Astrocyte (in vitro differentiated cells and primary cell): ENCODE data around the gene IGFBP5. TPM values are rescaled to one million over a fixed set of nuclear protein-coding genes. Genes with fewer than 3 reads are reported as not detected.

Source experiments
- DNase-seq: peaks from one replicate; pipeline ENCODE4 v3.0.0-alpha.2; 2010; ENCODE audit warnings: low read depth
- FAIRE-seq: peaks from 2 replicates; lab custom pipeline; 2011; peaks lifted over from hg19 to GRCh38; lab: Jason Lieb, UNC
- H2AFZ ChIP-seq: 2 replicates; pipeline ENCODE4 v1.6.0; 2012; ENCODE audit warnings: low read depth, low read length, inconsistent platforms
- H3K27ac ChIP-seq: 2 replicates; pipeline ENCODE4 v1.5.1; 2011; ENCODE audit warnings: low read depth, low read length, inconsistent platforms
- H3K27me3 ChIP-seq: 2 replicates; pipeline ENCODE4 v1.6.0; 2011; ENCODE audit warnings: low read length, inconsistent platforms; ENCODE audit not compliant: insufficient read depth
- H3K36me3 ChIP-seq: 2 replicates; pipeline ENCODE4 v1.5.1; 2011; ENCODE audit warnings: low read length, inconsistent platforms; ENCODE audit not compliant: insufficient read depth
- H3K4me1 ChIP-seq: 2 replicates; pipeline ENCODE4 v1.5.1; 2011; ENCODE audit warnings: low read length, inconsistent platforms; ENCODE audit not compliant: insufficient read depth
- H3K4me2 ChIP-seq: 2 replicates; pipeline ENCODE4 v1.6.0; 2012; ENCODE audit warnings: low read length, inconsistent platforms
- H3K4me3 ChIP-seq: 2 replicates; pipeline ENCODE4 v1.5.1; 2011; ENCODE audit warnings: low read depth, mild to moderate bottlenecking, low read length, inconsistent platforms; ENCODE audit not compliant: insufficient read depth
- H3K79me2 ChIP-seq: 2 replicates; pipeline ENCODE4 v1.6.0; 2012; ENCODE audit warnings: mild to moderate bottlenecking, low read length, inconsistent platforms; ENCODE audit not compliant: insufficient read depth
- H3K9ac ChIP-seq: 2 replicates; pipeline ENCODE4 v1.6.0; 2012; ENCODE audit warnings: mild to moderate bottlenecking, low read length, inconsistent platforms
- H3K9me3 ChIP-seq: 2 replicates; pipeline ENCODE4 v1.5.1; 2012; ENCODE audit warnings: low read depth, mild to moderate bottlenecking, low read length, inconsistent platforms; ENCODE audit not compliant: insufficient read depth
- H4K20me1 ChIP-seq: 2 replicates; pipeline ENCODE4 v1.6.0; 2012; ENCODE audit warnings: low read length, inconsistent platforms; ENCODE audit not compliant: insufficient read depth
- H3K27ac Mint-ChIP-seq: one replicate; pipeline ENCODE4 v1.8.0; 2021; ENCODE audit warnings: mild to moderate bottlenecking, mixed read lengths; ENCODE audit not compliant: unreplicated experiment
- H3K27me3 Mint-ChIP-seq: one replicate; pipeline ENCODE4 v1.8.0; 2021; ENCODE audit warnings: low read depth, mixed read lengths; ENCODE audit not compliant: unreplicated experiment
- H3K36me3 Mint-ChIP-seq: one replicate; pipeline ENCODE4 v1.8.0; 2021; ENCODE audit warnings: low read depth, mixed read lengths; ENCODE audit not compliant: unreplicated experiment
- H3K4me1 Mint-ChIP-seq: one replicate; pipeline ENCODE4 v1.8.0; 2021; ENCODE audit warnings: low read depth, mixed read lengths; ENCODE audit not compliant: unreplicated experiment
- H3K4me3 Mint-ChIP-seq: one replicate; pipeline ENCODE4 v1.8.0; 2021; ENCODE audit warnings: mild to moderate bottlenecking, moderate library complexity, mixed read lengths; ENCODE audit not compliant: unreplicated experiment
- H3K9me3 Mint-ChIP-seq: one replicate; pipeline ENCODE4 v1.8.0; 2021; ENCODE audit warnings: mild to moderate bottlenecking, mixed read lengths; ENCODE audit not compliant: unreplicated experiment
- EZH2 ChIP-seq: IDR thresholded peaks from 2 replicates; pipeline ENCODE4 v1.6.1; 2012; ENCODE audit warnings: mild to moderate bottlenecking, low read length, inconsistent platforms; ENCODE audit not compliant: insufficient read depth
- total RNA-seq: library from RNA; stranded (reverse); gene quantifications from 2 replicates; pipeline ENCODE4 v1.2.1, GENCODE V29; 2021
- TF ChIP-seq, protein P1 (sequence below): IDR thresholded peaks from 2 replicates; pipeline ENCODE4 v1.5.1; 2011; ENCODE audit warnings: low read depth, mild to moderate bottlenecking, inconsistent platforms, low read length, moderate library complexity; ENCODE audit not compliant: insufficient read depth

The IGFBP5 gene
- total RNA-seq, 1 donor from 2014 or later = 422 TPM

DNA sequence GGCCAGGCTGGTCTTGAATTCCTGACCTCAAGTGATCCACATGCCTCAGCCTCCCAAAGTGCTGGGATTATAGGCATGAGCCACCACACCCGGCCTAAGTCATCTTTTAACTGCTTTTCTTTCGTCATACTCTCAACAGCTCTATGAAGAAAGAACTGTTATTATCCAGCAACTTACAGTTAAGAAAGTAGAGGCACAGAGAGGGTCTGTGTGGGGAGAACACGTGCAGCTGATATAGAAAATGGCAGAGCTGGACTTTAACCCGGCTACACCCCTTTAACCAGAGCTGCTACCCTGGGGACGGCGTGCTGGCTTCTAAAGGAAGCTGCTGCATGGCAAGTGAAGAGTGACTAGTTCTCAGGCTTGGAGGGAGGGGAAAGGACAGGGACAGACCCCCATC lies 36.6 kb downstream of the IGFBP5 start:
- no peak overlapping the region for H3K27ac Mint-ChIP-seq
- H3K27me3 Mint-ChIP-seq = no peaks in the 10 kb centered on the region
- no peak overlapping the region for H3K4me3 ChIP-seq
- H3K4me1 ChIP-seq = peaks cover 3% of the 10 kb centered on the region
- H2AFZ ChIP-seq = no peak overlapping the region
- DNase-seq (no peak), FAIRE-seq (no peak)
- no peak for TF ChIP-seq EZH2
- TF ChIP-seq, protein P1, sequence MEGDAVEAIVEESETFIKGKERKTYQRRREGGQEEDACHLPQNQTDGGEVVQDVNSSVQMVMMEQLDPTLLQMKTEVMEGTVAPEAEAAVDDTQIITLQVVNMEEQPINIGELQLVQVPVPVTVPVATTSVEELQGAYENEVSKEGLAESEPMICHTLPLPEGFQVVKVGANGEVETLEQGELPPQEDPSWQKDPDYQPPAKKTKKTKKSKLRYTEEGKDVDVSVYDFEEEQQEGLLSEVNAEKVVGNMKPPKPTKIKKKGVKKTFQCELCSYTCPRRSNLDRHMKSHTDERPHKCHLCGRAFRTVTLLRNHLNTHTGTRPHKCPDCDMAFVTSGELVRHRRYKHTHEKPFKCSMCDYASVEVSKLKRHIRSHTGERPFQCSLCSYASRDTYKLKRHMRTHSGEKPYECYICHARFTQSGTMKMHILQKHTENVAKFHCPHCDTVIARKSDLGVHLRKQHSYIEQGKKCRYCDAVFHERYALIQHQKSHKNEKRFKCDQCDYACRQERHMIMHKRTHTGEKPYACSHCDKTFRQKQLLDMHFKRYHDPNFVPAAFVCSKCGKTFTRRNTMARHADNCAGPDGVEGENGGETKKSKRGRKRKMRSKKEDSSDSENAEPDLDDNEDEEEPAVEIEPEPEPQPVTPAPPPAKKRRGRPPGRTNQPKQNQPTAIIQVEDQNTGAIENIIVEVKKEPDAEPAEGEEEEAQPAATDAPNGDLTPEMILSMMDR = no peak
- H3K4me1 Mint-ChIP-seq = peaks cover 29% of the 10 kb centered on the region
- no peaks in the 10 kb centered on the region for H3K9me3 ChIP-seq
- H3K79me2 ChIP-seq = peaks cover 37% of the 10 kb centered on the region
- H3K9ac ChIP-seq = no peak overlapping the region
- H3K4me3 Mint-ChIP-seq = no peak overlapping the region
- no peaks in the 10 kb centered on the region for H3K9me3 Mint-ChIP-seq
- no peak overlapping the region for H3K4me2 ChIP-seq
- H3K27me3 ChIP-seq = no peaks in the 10 kb centered on the region
- H3K36me3 ChIP-seq = no peaks in the 10 kb centered on the region
- peaks cover 35% of the 10 kb centered on the region for H4K20me1 ChIP-seq
- no peak overlapping the region for H3K27ac ChIP-seq
- H3K36me3 Mint-ChIP-seq = peaks cover 30% of the 10 kb centered on the region

DNA sequence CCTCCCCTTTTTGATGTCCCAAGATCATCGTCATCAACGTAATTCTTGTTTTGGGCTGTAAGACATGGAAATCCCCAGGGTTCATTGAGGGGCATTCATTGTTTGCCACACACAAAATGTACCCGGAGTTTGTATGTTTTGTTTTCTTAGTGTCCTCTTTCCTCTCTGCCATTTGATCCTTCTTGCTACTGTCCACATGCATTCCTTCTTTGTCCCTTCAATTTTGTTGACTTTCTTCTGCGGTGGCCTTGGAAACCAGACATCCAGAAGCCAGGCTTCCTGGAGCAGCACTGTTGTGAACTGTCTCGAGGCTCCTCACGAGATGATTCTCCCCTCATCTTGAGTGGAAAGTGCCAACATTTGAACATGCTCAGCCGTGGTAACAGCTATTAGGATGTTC lies 37.4 kb downstream of the IGFBP5 start:
- peaks cover 42% of the 10 kb centered on the region for H4K20me1 ChIP-seq
- Mint-ChIP-seq H3K9me3 (no peaks in the 10 kb centered on the region), H3K36me3 (peaks cover 32% of the 10 kb centered on the region), H3K27me3 (no peaks in the 10 kb centered on the region), H3K27ac (no peak overlapping the region), H3K4me1 (peaks cover 33% of the 10 kb centered on the region), H3K4me3 (no peak overlapping the region)
- peaks cover 3% of the 10 kb centered on the region for H3K4me1 ChIP-seq
- no peak overlapping the region for H3K4me3 ChIP-seq
- TF ChIP-seq EZH2 = no peak
- TF ChIP-seq, protein P1 = no peak
- no peaks in the 10 kb centered on the region for H3K27me3 ChIP-seq
- no peaks in the 10 kb centered on the region for H3K9me3 ChIP-seq
- H3K36me3 ChIP-seq = no peaks in the 10 kb centered on the region
- DNase-seq = no peak
- FAIRE-seq = no peak
- H3K27ac ChIP-seq = no peak overlapping the region
- H2AFZ ChIP-seq = no peak overlapping the region
- H3K79me2 ChIP-seq = peaks cover 43% of the 10 kb centered on the region
- H3K4me2 ChIP-seq = no peak overlapping the region
- no peak overlapping the region for H3K9ac ChIP-seq

DNA sequence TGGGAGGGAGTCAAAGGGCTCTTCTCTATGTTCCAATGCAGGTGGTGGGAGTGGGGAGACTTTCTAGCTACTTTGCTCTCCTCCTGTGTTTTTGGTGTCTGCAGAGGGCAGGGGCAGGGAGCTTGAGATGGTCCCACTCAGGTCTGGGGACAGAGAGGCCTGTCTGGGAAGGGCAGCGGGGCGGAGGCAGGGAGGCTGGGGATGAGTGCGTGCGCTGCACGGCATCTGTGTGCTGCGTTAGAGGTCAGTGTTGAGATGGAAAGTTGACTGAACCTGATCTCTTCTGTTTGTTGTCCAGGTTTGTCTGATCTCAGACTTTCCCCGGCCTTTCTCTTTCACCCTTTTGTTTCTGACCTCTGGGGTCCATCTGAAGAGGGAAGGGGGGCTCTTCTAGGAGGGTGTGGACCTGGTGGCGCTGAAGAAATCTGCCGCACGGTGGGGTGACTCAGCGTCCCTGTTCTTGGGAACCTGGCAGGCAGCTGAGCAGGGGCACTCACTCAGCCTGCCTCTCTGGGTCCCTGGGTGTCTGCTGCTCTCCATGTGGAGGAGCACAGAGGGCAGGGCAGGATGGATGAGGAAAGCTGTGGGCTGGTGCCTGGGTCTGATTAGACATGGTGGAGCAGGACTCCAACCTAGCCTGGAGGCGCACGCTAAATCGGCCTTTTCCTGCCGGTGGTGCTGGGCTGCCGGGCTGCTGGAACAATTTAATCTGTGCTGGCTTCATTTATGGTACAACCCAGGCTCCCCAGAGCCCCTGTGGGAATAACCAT lies 38.1 kb downstream of the IGFBP5 start:
- Histone ChIP-seq H4K20me1 (peaks cover 42% of the 10 kb centered on the region), H3K9me3 (no peaks in the 10 kb centered on the region), H3K36me3 (no peaks in the 10 kb centered on the region), H3K79me2 (peaks cover 50% of the 10 kb centered on the region), H3K4me2 (no peak overlapping the region), H3K27ac (no peak overlapping the region), H3K4me1 (peaks cover 3% of the 10 kb centered on the region), H3K4me3 (no peak overlapping the region), H3K27me3 (no peaks in the 10 kb centered on the region), H2AFZ (no peak overlapping the region), H3K9ac (no peak overlapping the region)
- Mint-ChIP-seq H3K27ac (peak overlapping the region; percentile 12), H3K9me3 (no peaks in the 10 kb centered on the region), H3K4me1 (peaks cover 39% of the 10 kb centered on the region), H3K27me3 (no peaks in the 10 kb centered on the region), H3K4me3 (no peak overlapping the region), H3K36me3 (peaks cover 32% of the 10 kb centered on the region)
- no peak for FAIRE-seq
- no peak for TF ChIP-seq EZH2
- TF ChIP-seq, protein P1 = no peak
- no peak for DNase-seq
